ENCODE data around the gene ATP8B3.

ATP8B3 gene

DNA sequence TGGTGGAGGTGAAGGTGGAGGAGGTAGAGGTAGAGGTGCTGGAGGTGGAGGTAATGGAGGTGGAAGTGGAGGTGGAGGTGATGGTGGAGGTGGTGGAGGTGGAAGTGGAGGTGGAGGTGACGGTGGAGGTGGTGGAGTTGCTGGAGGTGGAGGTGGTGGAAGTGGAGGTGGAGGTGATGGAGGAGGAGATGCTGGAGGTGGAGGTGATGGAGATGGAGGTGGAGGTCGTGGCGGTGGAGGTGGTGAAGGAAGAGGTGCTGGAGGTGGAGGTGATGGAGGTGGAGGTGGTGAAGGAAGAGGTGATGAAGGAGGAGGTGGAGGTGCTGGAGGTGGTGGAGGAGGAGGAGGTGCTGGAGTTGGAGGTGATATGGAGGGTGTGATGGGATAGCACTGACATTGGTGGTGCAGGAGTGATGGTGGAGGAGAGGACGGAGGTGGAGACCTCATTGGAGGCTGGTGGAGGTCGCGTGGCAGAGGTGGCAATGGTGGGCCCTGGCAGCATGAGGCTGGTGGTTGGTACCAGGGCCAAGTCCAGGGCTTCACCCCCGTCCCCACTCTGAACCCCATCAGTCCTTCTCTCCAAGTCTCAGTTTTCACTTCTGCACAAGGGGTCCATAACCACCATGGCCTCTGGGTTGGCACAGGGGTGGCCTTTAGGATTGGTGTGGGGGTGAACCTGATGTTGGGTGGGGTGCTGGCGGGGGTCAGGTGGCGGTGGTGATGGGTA is 43.0 kb downstream of the ATP8B3 start:
- CTCF ChIA-PET: interaction anchor here (0.6 to 1.2 kb wide), 3 partner anchors 57 to 317 kb away, joined by 3 read pairs; no protein-coding TSS in a partner anchor
- TF ChIP-seq, protein P1, sequence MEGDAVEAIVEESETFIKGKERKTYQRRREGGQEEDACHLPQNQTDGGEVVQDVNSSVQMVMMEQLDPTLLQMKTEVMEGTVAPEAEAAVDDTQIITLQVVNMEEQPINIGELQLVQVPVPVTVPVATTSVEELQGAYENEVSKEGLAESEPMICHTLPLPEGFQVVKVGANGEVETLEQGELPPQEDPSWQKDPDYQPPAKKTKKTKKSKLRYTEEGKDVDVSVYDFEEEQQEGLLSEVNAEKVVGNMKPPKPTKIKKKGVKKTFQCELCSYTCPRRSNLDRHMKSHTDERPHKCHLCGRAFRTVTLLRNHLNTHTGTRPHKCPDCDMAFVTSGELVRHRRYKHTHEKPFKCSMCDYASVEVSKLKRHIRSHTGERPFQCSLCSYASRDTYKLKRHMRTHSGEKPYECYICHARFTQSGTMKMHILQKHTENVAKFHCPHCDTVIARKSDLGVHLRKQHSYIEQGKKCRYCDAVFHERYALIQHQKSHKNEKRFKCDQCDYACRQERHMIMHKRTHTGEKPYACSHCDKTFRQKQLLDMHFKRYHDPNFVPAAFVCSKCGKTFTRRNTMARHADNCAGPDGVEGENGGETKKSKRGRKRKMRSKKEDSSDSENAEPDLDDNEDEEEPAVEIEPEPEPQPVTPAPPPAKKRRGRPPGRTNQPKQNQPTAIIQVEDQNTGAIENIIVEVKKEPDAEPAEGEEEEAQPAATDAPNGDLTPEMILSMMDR (conservative IDR thresholded peaks at IDR 0.05; ENCODE audit: low read depth): no peak
- no peak overlapping the region for H3K27ac ChIP-seq
- no peak for DNase-seq (ENCODE audit: low spot score)
- POLR2A ChIA-PET (ENCODE audit: low non-redundant PET): no interaction called here

DNA sequence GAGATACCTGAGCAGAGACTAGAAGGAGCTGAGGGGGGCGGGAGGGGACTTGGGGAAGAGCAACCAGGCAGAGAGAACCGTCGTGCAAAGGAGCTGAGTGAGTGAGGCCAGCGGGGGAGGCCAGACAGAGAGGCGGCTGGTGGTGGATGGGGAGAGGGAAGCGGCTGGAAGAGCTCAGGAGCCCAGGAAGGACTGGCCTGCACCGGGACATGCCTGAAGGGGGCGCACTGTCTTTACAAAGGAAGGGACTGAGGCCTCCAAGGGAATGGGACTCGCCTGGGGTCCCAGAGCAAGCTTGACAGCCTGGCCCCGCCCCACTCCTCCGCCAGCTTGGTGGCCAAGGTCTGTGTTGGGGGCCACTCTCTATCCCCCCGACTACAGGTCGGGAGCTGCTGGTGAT is 43.8 kb downstream of the ATP8B3 start:
- POLR2A ChIA-PET (ENCODE audit: low non-redundant PET): no interaction called here
- TF ChIP-seq, protein P1 (conservative IDR thresholded peaks at IDR 0.05; ENCODE audit: low read depth): no peak
- no peak for DNase-seq (ENCODE audit: low spot score)
- CTCF ChIA-PET: interaction anchor here (0.5 to 1.3 kb wide), 7 partner anchors 23 to 316 kb away, joined by 3 to 4 read pairs (median 3); no protein-coding TSS in a partner anchor
- H3K27ac ChIP-seq: no peak overlapping the region

DNA sequence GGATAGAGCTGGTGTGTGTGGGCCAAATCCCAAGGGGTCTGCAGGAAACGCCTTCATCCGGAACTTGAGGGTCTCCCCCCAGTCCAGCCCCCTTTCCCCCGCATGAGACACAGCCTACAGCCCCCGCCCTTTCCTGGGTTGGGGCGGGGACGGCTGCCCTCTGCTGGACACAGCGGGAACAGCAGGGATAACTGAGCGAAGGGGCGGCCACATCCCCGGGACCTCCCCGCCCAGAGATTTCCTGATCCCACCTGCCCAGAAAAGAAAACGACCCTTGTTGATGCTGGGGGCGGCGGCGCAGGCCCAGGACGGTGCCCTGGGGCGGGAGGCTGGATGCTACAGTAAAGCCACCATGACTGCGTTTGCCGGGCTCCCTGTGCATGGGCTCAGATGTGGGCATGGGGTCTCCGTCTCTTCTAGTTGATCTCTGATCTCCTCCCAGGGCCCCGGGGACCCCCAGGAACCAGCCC is 44.6 kb downstream of the ATP8B3 start:
- DNase-seq (ENCODE audit: low spot score): peak; percentile 77
- POLR2A ChIA-PET (ENCODE audit: low non-redundant PET): no interaction called here
- CTCF ChIA-PET: interaction anchor here (0.6 to 2.0 kb wide), 10 partner anchors 16 to 228 kb away, joined by 3 to 26 read pairs (median 3); no protein-coding TSS in a partner anchor
- TF ChIP-seq, protein P1 (conservative IDR thresholded peaks at IDR 0.05; ENCODE audit: low read depth): peak; percentile 96
- no peak overlapping the region for H3K27ac ChIP-seq

DNA sequence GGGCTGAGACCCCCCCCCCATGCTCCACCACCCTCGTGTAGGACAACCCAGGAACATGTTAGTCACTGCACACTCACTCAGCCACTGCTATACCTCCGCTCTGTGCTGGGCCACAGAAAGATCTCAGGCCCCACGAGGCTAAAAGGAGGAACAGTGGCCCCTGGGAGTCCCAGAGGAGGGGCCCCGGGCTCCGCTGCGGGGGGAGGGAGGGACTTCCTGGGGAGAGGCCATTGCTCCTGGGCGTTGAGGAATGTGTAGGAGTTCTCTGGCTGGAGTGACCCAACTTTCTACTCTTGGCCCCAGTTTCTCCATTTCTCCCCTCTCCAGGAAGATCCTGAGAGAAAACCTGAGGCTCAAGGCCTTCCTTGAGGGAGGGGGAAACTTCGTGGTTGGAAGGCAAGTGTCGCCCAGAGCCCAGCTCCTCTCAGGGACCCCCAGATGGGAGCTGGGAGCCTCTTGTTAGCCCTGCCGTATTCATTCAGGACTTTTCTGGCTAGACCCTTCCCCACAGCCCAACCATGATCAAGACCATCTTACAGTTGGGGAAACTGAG is 45.2 kb downstream of the ATP8B3 start:
- CTCF ChIA-PET: interaction anchor here (0.6 to 2.0 kb wide), 11 partner anchors 9 to 951 kb away, joined by 3 to 26 read pairs (median 3); partner anchors contain the start of gene MBD3

DNA sequence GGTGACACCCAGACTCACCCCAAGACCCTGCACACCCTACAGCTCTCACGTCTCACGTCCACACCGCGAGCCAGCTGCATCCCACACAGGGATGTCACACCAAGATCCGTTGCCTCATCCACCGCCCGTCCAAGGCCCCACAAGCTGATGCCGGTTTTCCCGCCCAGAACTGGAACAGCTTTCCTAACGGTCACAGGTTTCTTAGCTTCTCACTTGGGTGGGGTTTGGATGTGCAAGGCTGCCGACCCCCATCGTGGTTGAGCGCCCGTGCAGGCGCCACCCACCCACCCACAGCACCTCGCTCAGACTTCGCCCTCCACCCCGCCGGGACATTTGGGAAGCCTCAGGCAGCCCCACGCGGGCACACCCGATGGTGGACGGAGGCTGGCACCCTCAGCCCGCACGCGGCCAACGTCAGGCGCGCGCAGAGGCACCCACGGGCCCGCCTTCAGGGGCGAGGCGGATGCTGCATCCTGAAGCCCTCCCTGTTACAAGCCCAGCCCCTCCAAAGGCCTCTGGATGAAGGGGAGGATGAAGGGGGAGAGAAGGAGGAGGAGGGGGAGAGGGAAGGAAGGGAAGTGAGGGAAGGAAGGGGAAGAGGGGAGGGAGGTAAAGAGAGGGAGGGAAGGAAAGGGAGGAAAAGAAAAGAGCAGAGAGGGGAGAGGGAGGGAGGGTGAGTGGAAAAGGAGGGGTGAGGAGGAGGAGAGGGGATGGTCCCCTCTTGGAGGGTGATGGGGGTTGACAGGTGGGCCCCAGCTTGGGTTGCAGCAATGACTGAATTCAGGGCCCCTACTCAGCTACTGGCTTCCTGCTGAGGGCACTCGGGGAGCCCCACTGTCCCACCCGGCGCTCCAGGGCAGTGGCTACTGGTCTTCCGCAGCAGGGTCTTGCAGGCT is 45.9 kb downstream of the ATP8B3 start:
- POLR2A ChIA-PET (ENCODE audit: low non-redundant PET): no interaction called here
- TF ChIP-seq, protein P1 (conservative IDR thresholded peaks at IDR 0.05; ENCODE audit: low read depth): no peak
- DNase-seq (ENCODE audit: low spot score): no peak
- no peak overlapping the region for H3K27ac ChIP-seq
- CTCF ChIA-PET: interaction anchor here (0.6 to 2.0 kb wide), 10 partner anchors 10 to 952 kb away, joined by 3 to 26 read pairs (median 3); partner anchors contain the start of gene MBD3

More for the DNA sequence above, 45.2 kb downstream of the ATP8B3 start:
- no peak overlapping the region for H3K27ac ChIP-seq
- DNase-seq (ENCODE audit: low spot score): no peak
- POLR2A ChIA-PET (ENCODE audit: low non-redundant PET): no interaction called here
- TF ChIP-seq, protein P1 (conservative IDR thresholded peaks at IDR 0.05; ENCODE audit: low read depth): no peak

Measured in RWPE1 (cell line).